ENCODE data around the gene CENPU. TPM values are rescaled to one million over a fixed set of nuclear protein-coding genes. Genes with fewer than 3 reads are reported as not detected.
A peak's percentile ranks its signal among the peaks of the same experiment; 100 is the strongest.

Gene CENPU
- total RNA-seq, 1 experiment from 2014 or later: 42.5 TPM

DNA sequence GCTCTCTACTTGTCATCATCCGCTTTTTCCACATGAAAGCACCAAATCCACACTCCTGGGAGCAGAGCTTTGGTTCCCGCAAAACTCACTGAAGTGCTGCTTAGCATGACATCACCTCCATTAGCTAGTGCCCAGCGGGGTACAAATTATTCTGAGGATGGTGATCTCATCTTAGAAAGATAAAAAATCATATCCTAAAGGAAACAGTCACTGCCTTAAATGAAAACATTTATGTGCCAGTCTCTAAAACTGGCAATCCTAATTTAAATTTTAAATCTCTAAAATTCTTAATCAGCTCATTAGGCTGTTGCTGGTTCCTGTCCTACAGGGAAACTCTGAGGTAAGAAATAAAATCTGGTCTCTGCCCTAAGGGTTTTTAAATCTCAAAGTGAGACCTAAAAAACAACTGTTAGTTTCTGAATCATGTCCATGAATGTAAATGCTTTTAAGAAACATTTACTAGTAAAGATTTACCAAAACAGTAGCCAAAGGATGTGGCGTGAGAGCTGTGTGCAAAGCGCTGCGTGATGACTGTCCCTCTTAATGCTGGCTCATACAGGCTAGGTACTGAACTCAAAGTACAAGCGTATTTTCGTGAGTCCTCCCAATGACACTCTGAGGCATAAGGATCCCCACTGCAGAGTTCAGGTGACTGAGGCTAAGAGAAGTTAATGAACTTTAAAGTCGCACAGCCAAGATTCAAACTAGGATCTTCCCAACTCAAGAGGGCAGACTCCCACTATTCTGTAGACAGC is 89.2 kb downstream of the CENPU start:
- peak; percentile 44 for DNase-seq (ENCODE audit: low spot score)

Other genes with a start within 250 kb of the CENPU start
- gene CASP3, start 84.6 kb downstream of the CENPU start, total RNA-seq (2014; rRNA removed; shearing (Covaris generic)): 31.9 and 46.1 TPM in 2 replicates
- gene PRIMPOL, start 84.4 kb downstream of the CENPU start, total RNA-seq (2014; rRNA removed; shearing (Covaris generic)): 26.9 and 30.4 TPM in 2 replicates
- gene ACSL1, start 91.9 kb upstream of the CENPU start, total RNA-seq (2014; rRNA removed; shearing (Covaris generic)): 56.3 and 62.8 TPM in 2 replicates

Measured in H4 (cell line).